GM23338 (cell line): ENCODE measurements around the gene CHRDL1. TPM values are rescaled to one million over a fixed set of nuclear protein-coding genes. Genes with fewer than 3 reads are reported as not detected.

Experiments
- ATAC-seq: fragments of 200-7000 bp; cut with Tn5 transposase; 3 replicates; pipeline ENCODE4 v1.9.1; 2020
- DNase-seq: peaks from one replicate; pipeline ENCODE4 v3.0.0-alpha.2; 2015; ENCODE audit warnings: low spot score
- H2AFZ ChIP-seq: fragments of 200-600 bp; sonication (generic); 2 replicates; pipeline ENCODE4 v1.8.0; 2016; ENCODE audit warnings: antibody characterized with exemption, mild to moderate bottlenecking, moderate library complexity
- H3F3A ChIP-seq: fragments of 200-600 bp; sonication (generic); replicated peaks from 2 replicates; pipeline ENCODE4 v1.8.0; 2017; ENCODE audit warnings: antibody characterized with exemption, mixed run types, low read depth
- H3K27ac ChIP-seq: fragments of 200-600 bp; sonication (generic); 2 replicates; pipeline ENCODE4 v1.6.1; 2016; ENCODE audit warnings: low read depth
- H3K27me3 ChIP-seq: fragments of 200-600 bp; sonication (generic); 2 replicates; pipeline ENCODE4 v1.8.0; 2016; ENCODE audit warnings: mild to moderate bottlenecking, mixed run types, moderate library complexity; ENCODE audit not compliant: insufficient read depth
- H3K36me3 ChIP-seq: fragments of 200-600 bp; sonication (generic); 2 replicates; pipeline ENCODE4 v1.8.0; 2016; ENCODE audit warnings: mild to moderate bottlenecking; ENCODE audit not compliant: insufficient read depth
- H3K4me1 ChIP-seq: fragments of 200-600 bp; sonication (generic); 2 replicates; pipeline ENCODE4 v1.8.0; 2016; ENCODE audit warnings: mild to moderate bottlenecking, moderate library complexity; ENCODE audit not compliant: insufficient read depth
- H3K4me2 ChIP-seq: fragments of 200-600 bp; sonication (generic); 2 replicates; pipeline ENCODE4 v1.7.1; 2017; ENCODE audit warnings: mixed run types
- H3K4me3 ChIP-seq: fragments of 200-600 bp; sonication (generic); 2 replicates; pipeline ENCODE4 v1.6.1; 2016; ENCODE audit warnings: mixed run types
- H3K79me2 ChIP-seq: fragments of 200-600 bp; sonication (generic); replicated peaks from 2 replicates; pipeline ENCODE4 v1.8.0; 2017; ENCODE audit warnings: mild to moderate bottlenecking; ENCODE audit not compliant: insufficient read depth
- H3K9me2 ChIP-seq: fragments of 200-600 bp; sonication (generic); 2 replicates; pipeline ENCODE4 v1.8.0; 2017; ENCODE audit not compliant: insufficient read depth
- H4K20me1 ChIP-seq: fragments of 200-600 bp; sonication (generic); replicated peaks from 2 replicates; pipeline ENCODE4 v1.8.0; 2017; ENCODE audit warnings: mild to moderate bottlenecking; ENCODE audit not compliant: insufficient read depth
- H3K27ac Mint-ChIP-seq: 2 replicates; pipeline ENCODE4 v1.8.0; 2020; ENCODE audit warnings: inconsistent platforms, mild to moderate bottlenecking, moderate library complexity, mixed read lengths
- H3K27me3 Mint-ChIP-seq: 3 replicates; pipeline ENCODE4 v1.8.0; 2022; ENCODE audit warnings: low read depth, mild to moderate bottlenecking, moderate library complexity, mixed read lengths, inconsistent platforms; ENCODE audit not compliant: insufficient read depth, poor library complexity
- H3K36me3 Mint-ChIP-seq: 3 replicates; pipeline ENCODE4 v1.8.0; 2021; ENCODE audit warnings: low read depth, mild to moderate bottlenecking, inconsistent platforms, moderate library complexity, mixed read lengths
- H3K4me1 Mint-ChIP-seq: 3 replicates; pipeline ENCODE4 v1.8.0; 2020; ENCODE audit warnings: mild to moderate bottlenecking, inconsistent platforms, mixed read lengths
- H3K4me3 Mint-ChIP-seq: 3 replicates; pipeline ENCODE4 v1.8.0; 2021; ENCODE audit warnings: moderate library complexity, mild to moderate bottlenecking, inconsistent platforms, mixed read lengths
- H3K9me3 Mint-ChIP-seq: 3 replicates; pipeline ENCODE4 v1.8.0; 2020; ENCODE audit warnings: moderate library complexity, mild to moderate bottlenecking, inconsistent platforms, mixed read lengths
- CREB1 ChIP-seq: fragments of 250-450 bp; sonication (Bioruptor Pico); IDR thresholded peaks from 2 replicates; pipeline ENCODE4 v1.5.0; 2020; ENCODE audit warnings: low read depth, mild to moderate bottlenecking, moderate library complexity
- ETS1 ChIP-seq: IDR thresholded peaks from 2 replicates; pipeline ENCODE4 v1.6.1; 2016; ENCODE audit warnings: antibody characterized with exemption
- EZH2 ChIP-seq: fragments of 200-600 bp; sonication (generic); IDR thresholded peaks from one replicate; pipeline ENCODE4 v1.8.0; 2017; ENCODE audit warnings: antibody characterized with exemption, mild to moderate bottlenecking, low read depth; ENCODE audit not compliant: unreplicated experiment
- EZH2phosphoT487 ChIP-seq: fragments of 200-600 bp; sonication (generic); IDR thresholded peaks from one replicate; pipeline ENCODE4 v1.8.1; 2018; ENCODE audit warnings: antibody characterized with exemption; ENCODE audit not compliant: unreplicated experiment
- JUNB ChIP-seq: IDR thresholded peaks from one replicate; pipeline ENCODE4 v1.6.1; 2016; ENCODE audit warnings: antibody characterized with exemption; ENCODE audit not compliant: unreplicated experiment
- NANOG ChIP-seq: IDR thresholded peaks from 2 replicates; pipeline ENCODE4 v1.6.1; 2016; ENCODE audit warnings: antibody characterized with exemption, borderline replicate concordance
- POLR2AphosphoS5 ChIP-seq: IDR thresholded peaks from 2 replicates; pipeline ENCODE4 v1.6.1; 2016; ENCODE audit warnings: antibody characterized with exemption, low read depth
- STAT1 ChIP-seq: IDR thresholded peaks from one replicate; pipeline ENCODE4 v1.6.1; 2016; ENCODE audit warnings: antibody characterized with exemption; ENCODE audit not compliant: unreplicated experiment
- ZNF114 ChIP-seq: fragments of 250-450 bp; sonication (Bioruptor Pico); IDR thresholded peaks from 2 replicates; pipeline ENCODE4 v1.5.0; 2020; ENCODE audit warnings: mild to moderate bottlenecking, moderate library complexity
- ZNF331 ChIP-seq: fragments of 250-450 bp; sonication (Bioruptor Pico); IDR thresholded peaks from 2 replicates; pipeline ENCODE4 v1.5.0; 2020; ENCODE audit warnings: low read depth, mild to moderate bottlenecking, moderate library complexity
- polyA plus RNA-seq: library from polyadenylated mRNA; unstranded; fragments of >200 nt; fragmentation: Nextera tagmentation; extraction: Ambion mirVana; gene quantifications from 2 replicates; pipeline ENCODE4 v1.2.1, GENCODE V29; 2016
- total RNA-seq: library from RNA; depleted of rRNA; stranded (reverse); fragments of >200 nt; shearing (Covaris generic); gene quantifications from 2 replicates; pipeline ENCODE4 v1.2.3, GENCODE V29; 2014
- TF ChIP-seq, protein P1 (sequence below): fragments of 250-450 bp; sonication (Bioruptor Pico); IDR thresholded peaks from 2 replicates; pipeline ENCODE4 v1.5.0; 2020; ENCODE audit warnings: mild to moderate bottlenecking, moderate library complexity
- TF ChIP-seq, protein P2 (sequence below), 2 experiments: fragments of 200-600 bp in 1 of 2; sonication (generic) in 1 of 2; conservative IDR thresholded peaks; 2 replicates each; pipeline versions ENCODE4 v1.5.1 to v1.6.1; 2016 to 2017; ENCODE audit warnings: antibody characterized with exemption in 2 of 2, low read depth in 2 of 2, mild to moderate bottlenecking in 2 of 2, moderate library complexity in 1 of 2
- TF ChIP-seq, protein P3 (sequence below): IDR thresholded peaks from one replicate; pipeline ENCODE4 v1.6.1; 2018; ENCODE audit warnings: antibody characterized with exemption; ENCODE audit not compliant: unreplicated experiment

Gene CHRDL1
- total and polyA plus RNA-seq, 2 experiments from 2014 or later = 3.6 to 9.8 TPM

- no peaks in the 10 kb centered on the region for H3K79me2 ChIP-seq
- no peaks in the 10 kb centered on the region for H3K36me3 ChIP-seq
- no peak overlapping the region for H3K27ac ChIP-seq
- H3K27me3 ChIP-seq = no peaks in the 10 kb centered on the region
- Mint-ChIP-seq H3K4me1 (no peaks in the 10 kb centered on the region), H3K27ac (no peak overlapping the region), H3K9me3 (no peaks in the 10 kb centered on the region), H3K36me3 (no peaks in the 10 kb centered on the region), H3K27me3 (no peaks in the 10 kb centered on the region), H3K4me3 (no peak overlapping the region)
- no peaks in the 10 kb centered on the region for H3K9me2 ChIP-seq
- ATAC-seq (no peak), DNase-seq (no peak)
- H2AFZ ChIP-seq = no peak overlapping the region
- no peak overlapping the region for H3K4me3 ChIP-seq
- no peak overlapping the region for H3K4me2 ChIP-seq
- TF ChIP-seq, protein P1, sequence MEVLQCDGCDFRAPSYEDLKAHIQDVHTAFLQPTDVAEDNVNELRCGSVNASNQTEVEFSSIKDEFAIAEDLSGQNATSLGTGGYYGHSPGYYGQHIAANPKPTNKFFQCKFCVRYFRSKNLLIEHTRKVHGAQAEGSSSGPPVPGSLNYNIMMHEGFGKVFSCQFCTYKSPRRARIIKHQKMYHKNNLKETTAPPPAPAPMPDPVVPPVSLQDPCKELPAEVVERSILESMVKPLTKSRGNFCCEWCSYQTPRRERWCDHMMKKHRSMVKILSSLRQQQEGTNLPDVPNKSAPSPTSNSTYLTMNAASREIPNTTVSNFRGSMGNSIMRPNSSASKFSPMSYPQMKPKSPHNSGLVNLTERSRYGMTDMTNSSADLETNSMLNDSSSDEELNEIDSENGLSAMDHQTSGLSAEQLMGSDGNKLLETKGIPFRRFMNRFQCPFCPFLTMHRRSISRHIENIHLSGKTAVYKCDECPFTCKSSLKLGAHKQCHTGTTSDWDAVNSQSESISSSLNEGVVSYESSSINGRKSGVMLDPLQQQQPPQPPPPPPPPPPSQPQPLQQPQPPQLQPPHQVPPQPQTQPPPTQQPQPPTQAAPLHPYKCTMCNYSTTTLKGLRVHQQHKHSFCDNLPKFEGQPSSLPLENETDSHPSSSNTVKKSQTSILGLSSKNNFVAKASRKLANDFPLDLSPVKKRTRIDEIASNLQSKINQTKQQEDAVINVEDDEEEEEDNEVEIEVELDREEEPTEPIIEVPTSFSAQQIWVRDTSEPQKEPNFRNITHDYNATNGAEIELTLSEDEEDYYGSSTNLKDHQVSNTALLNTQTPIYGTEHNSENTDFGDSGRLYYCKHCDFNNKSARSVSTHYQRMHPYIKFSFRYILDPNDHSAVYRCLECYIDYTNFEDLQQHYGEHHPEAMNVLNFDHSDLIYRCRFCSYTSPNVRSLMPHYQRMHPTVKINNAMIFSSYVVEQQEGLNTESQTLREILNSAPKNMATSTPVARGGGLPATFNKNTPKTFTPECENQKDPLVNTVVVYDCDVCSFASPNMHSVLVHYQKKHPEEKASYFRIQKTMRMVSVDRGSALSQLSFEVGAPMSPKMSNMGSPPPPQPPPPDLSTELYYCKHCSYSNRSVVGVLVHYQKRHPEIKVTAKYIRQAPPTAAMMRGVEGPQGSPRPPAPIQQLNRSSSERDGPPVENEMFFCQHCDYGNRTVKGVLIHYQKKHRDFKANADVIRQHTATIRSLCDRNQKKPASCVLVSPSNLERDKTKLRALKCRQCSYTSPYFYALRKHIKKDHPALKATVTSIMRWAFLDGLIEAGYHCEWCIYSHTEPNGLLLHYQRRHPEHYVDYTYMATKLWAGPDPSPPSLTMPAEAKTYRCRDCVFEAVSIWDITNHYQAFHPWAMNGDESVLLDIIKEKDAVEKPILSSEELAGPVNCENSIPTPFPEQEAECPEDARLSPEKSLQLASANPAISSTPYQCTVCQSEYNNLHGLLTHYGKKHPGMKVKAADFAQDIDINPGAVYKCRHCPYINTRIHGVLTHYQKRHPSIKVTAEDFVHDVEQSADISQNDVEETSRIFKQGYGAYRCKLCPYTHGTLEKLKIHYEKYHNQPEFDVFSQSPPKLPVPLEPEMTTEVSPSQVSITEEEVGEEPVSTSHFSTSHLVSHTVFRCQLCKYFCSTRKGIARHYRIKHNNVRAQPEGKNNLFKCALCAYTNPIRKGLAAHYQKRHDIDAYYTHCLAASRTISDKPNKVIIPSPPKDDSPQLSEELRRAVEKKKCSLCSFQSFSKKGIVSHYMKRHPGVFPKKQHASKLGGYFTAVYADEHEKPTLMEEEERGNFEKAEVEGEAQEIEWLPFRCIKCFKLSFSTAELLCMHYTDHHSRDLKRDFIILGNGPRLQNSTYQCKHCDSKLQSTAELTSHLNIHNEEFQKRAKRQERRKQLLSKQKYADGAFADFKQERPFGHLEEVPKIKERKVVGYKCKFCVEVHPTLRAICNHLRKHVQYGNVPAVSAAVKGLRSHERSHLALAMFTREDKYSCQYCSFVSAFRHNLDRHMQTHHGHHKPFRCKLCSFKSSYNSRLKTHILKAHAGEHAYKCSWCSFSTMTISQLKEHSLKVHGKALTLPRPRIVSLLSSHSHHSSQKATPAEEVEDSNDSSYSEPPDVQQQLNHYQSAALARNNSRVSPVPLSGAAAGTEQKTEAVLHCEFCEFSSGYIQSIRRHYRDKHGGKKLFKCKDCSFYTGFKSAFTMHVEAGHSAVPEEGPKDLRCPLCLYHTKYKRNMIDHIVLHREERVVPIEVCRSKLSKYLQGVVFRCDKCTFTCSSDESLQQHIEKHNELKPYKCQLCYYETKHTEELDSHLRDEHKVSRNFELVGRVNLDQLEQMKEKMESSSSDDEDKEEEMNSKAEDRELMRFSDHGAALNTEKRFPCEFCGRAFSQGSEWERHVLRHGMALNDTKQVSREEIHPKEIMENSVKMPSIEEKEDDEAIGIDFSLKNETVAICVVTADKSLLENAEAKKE = no peak
- TF ChIP-seq ETS1 = no peak
- TF ChIP-seq, protein P2, sequence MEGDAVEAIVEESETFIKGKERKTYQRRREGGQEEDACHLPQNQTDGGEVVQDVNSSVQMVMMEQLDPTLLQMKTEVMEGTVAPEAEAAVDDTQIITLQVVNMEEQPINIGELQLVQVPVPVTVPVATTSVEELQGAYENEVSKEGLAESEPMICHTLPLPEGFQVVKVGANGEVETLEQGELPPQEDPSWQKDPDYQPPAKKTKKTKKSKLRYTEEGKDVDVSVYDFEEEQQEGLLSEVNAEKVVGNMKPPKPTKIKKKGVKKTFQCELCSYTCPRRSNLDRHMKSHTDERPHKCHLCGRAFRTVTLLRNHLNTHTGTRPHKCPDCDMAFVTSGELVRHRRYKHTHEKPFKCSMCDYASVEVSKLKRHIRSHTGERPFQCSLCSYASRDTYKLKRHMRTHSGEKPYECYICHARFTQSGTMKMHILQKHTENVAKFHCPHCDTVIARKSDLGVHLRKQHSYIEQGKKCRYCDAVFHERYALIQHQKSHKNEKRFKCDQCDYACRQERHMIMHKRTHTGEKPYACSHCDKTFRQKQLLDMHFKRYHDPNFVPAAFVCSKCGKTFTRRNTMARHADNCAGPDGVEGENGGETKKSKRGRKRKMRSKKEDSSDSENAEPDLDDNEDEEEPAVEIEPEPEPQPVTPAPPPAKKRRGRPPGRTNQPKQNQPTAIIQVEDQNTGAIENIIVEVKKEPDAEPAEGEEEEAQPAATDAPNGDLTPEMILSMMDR (conservative IDR thresholded peaks at IDR 0.05; ENCODE audit: low read depth in 2 of 2) = no peak
- TF ChIP-seq ZNF114 (CRISPR knock-in tag) = no peak
- TF ChIP-seq EZH2phosphoT487 = no peak
- TF ChIP-seq, protein P3, sequence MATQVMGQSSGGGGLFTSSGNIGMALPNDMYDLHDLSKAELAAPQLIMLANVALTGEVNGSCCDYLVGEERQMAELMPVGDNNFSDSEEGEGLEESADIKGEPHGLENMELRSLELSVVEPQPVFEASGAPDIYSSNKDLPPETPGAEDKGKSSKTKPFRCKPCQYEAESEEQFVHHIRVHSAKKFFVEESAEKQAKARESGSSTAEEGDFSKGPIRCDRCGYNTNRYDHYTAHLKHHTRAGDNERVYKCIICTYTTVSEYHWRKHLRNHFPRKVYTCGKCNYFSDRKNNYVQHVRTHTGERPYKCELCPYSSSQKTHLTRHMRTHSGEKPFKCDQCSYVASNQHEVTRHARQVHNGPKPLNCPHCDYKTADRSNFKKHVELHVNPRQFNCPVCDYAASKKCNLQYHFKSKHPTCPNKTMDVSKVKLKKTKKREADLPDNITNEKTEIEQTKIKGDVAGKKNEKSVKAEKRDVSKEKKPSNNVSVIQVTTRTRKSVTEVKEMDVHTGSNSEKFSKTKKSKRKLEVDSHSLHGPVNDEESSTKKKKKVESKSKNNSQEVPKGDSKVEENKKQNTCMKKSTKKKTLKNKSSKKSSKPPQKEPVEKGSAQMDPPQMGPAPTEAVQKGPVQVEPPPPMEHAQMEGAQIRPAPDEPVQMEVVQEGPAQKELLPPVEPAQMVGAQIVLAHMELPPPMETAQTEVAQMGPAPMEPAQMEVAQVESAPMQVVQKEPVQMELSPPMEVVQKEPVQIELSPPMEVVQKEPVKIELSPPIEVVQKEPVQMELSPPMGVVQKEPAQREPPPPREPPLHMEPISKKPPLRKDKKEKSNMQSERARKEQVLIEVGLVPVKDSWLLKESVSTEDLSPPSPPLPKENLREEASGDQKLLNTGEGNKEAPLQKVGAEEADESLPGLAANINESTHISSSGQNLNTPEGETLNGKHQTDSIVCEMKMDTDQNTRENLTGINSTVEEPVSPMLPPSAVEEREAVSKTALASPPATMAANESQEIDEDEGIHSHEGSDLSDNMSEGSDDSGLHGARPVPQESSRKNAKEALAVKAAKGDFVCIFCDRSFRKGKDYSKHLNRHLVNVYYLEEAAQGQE = no peak
- no peak for TF ChIP-seq JUNB
- no peak for TF ChIP-seq EZH2
- no peak for TF ChIP-seq POLR2AphosphoS5
- TF ChIP-seq ZNF331 (CRISPR knock-in tag) = no peak
- TF ChIP-seq NANOG = no peak
- no peak for TF ChIP-seq CREB1 (CRISPR knock-in tag)
- TF ChIP-seq STAT1 = no peak
- H3K4me1 ChIP-seq = no peaks in the 10 kb centered on the region
- H3F3A ChIP-seq = no peaks in the 10 kb centered on the region
- no peaks in the 10 kb centered on the region for H4K20me1 ChIP-seq
Observed at GRCh38 chrX:110703641-110704040, 92.0 kb downstream of the CHRDL1 start.
